HepG2 (cell line): Measurements from ENCODE around the gene PARP6. TPM values are rescaled to one million over a fixed set of nuclear protein-coding genes. Genes with fewer than 3 reads are reported as not detected.

Source experiments
- ATAC-seq: fragments of 200-7000 bp; cut with Tn5 transposase; 3 replicates; pipeline ENCODE4 v1.9.1; 2020; ENCODE audit warnings: mild to moderate bottlenecking, moderate library complexity
- BruUV-seq: library from RNA; stranded (reverse); fragments of 400-500 nt; replicated peaks from 2 replicates; lab custom pipeline; 2021; lab: Mats Ljungman, UMichigan
- CTCF ChIA-PET: fragments of 300-600 bp; formaldehyde crosslinking; extraction: SDS; loops from one replicate; lab custom pipeline; 2021; ENCODE audit warnings: low total read pairs, inconsistent platforms, low intra/inter-chr PET ratio; lab: Yijun Ruan, JAX
- POLR2A ChIA-PET: fragments of 350-600 bp; sonication (Branson Sonifier 250); formaldehyde crosslinking; loops from one replicate; lab custom pipeline; 2020; ENCODE audit warnings: antibody characterized with exemption, inconsistent platforms; lab: Yijun Ruan, JAX
- DNase-seq: peaks from one replicate; pipeline ENCODE4 v3.0.0-alpha.2; 2015; ENCODE audit warnings: low spot score
- FAIRE-seq: peaks from 3 replicates; lab custom pipeline; 2011; peaks lifted over from hg19 to GRCh38; lab: Jason Lieb, UNC
- H2AFZ ChIP-seq: one replicate; pipeline ENCODE4 v1.6.1; 2011; ENCODE audit warnings: low read length, inconsistent platforms
- H3K27ac ChIP-seq: fragments of 300-600 bp; 3 replicates; pipeline ENCODE4 v1.8.0; 2011; ENCODE audit warnings: mixed run types, mild to moderate bottlenecking, mixed read lengths, low read length, inconsistent platforms; ENCODE audit not compliant: insufficient read depth; ENCODE audit errors: extremely low read length
- H3K27me3 ChIP-seq, 2 experiments: fragments of 200-600 bp in 1 of 2; 2 replicates in 1 of 2; 3 replicates in 1 of 2; pipeline versions ENCODE4 v1.6.0 to v1.8.0; 2011; ENCODE audit warnings: low read length in 2 of 2, mild to moderate bottlenecking in 2 of 2, moderate library complexity in 2 of 2, inconsistent platforms in 1 of 2; ENCODE audit not compliant: insufficient read depth in 2 of 2, control insufficient read depth in 1 of 2
- H3K36me3 ChIP-seq, 2 experiments: fragments of 200-600 bp in 1 of 2; replicated peaks in 1 of 2; 2 replicates in 1 of 2; 3 replicates in 1 of 2; pipeline versions ENCODE4 v1.5.1 to v1.8.0; 2011; ENCODE audit warnings: low read length in 2 of 2, inconsistent platforms in 1 of 2; ENCODE audit not compliant: insufficient read depth in 2 of 2, control insufficient read depth in 1 of 2
- H3K4me1 ChIP-seq: 2 replicates; pipeline ENCODE4 v1.5.1; 2012; ENCODE audit warnings: low read length, inconsistent platforms; ENCODE audit not compliant: insufficient read depth
- H3K4me2 ChIP-seq: 2 replicates; pipeline ENCODE4 v1.6.0; 2011; ENCODE audit warnings: low read depth, low read length, inconsistent platforms
- H3K4me3 ChIP-seq, 3 experiments: fragments of 200-600 bp in 1 of 3; sonication (generic), shearing (Covaris generic) in 1 of 3; replicated peaks in 1 of 3; 2 replicates each; pipeline ENCODE4 v1.5.1; 2011 to 2016; ENCODE audit warnings: low read length in 3 of 3, inconsistent platforms in 2 of 3, low read depth in 2 of 3, mild to moderate bottlenecking in 2 of 3, control low read depth in 1 of 3, mixed read lengths in 1 of 3; ENCODE audit not compliant: insufficient read depth in 1 of 3
- H3K79me2 ChIP-seq: one replicate; pipeline ENCODE4 v1.6.1; 2011; ENCODE audit warnings: low read length, inconsistent platforms; ENCODE audit not compliant: insufficient read depth
- H3K9ac ChIP-seq: 2 replicates; pipeline ENCODE4 v1.6.0; 2011; ENCODE audit warnings: mild to moderate bottlenecking, low read depth, low read length, inconsistent platforms; ENCODE audit not compliant: insufficient read depth
- H3K9me3 ChIP-seq: 2 replicates; pipeline ENCODE4 v1.5.1; 2012; ENCODE audit warnings: mild to moderate bottlenecking, low read length
- H4K20me1 ChIP-seq: 2 replicates; pipeline ENCODE4 v1.6.0; 2011; ENCODE audit warnings: inconsistent platforms, mild to moderate bottlenecking, low read length, moderate library complexity; ENCODE audit not compliant: insufficient read depth
- AGO2 ChIP-seq: fragments of 200-400 bp; formaldehyde crosslinking; optimal IDR thresholded peaks from 2 replicates; pipeline ENCODE3; 2017; ENCODE audit warnings: mild to moderate bottlenecking, low read depth, low read length, moderate library complexity
- GABPA ChIP-seq, 2 experiments: IDR thresholded peaks; 2 replicates each; pipeline ENCODE4 v1.6.1; 2011 to 2016; ENCODE audit warnings: low read depth in 2 of 2, low read length in 1 of 2, missing biosample characterization in 1 of 2, missing genetic modification characterization in 1 of 2
- IKZF1 ChIP-seq: fragments of 450-650 bp; IDR thresholded peaks from 2 replicates; pipeline ENCODE4 v1.7.1; 2016
- RCOR2 ChIP-seq: IDR thresholded peaks from 2 replicates; pipeline ENCODE4 v1.6.1; 2016; ENCODE audit warnings: missing biosample characterization, missing genetic modification reagents
- SRSF4 ChIP-seq: fragments of 200-400 bp; formaldehyde crosslinking; IDR thresholded peaks from one replicate; pipeline ENCODE4 v1.6.1; 2018; ENCODE audit warnings: mild to moderate bottlenecking, low read depth, low read length, moderate library complexity; ENCODE audit not compliant: poor library complexity, severe bottlenecking
- SYNCRIP ChIP-seq: fragments of 200-400 bp; formaldehyde crosslinking; IDR thresholded peaks from 2 replicates; pipeline ENCODE4 v1.6.1; 2018; ENCODE audit warnings: mild to moderate bottlenecking, low read depth, low read length; ENCODE audit not compliant: insufficient read depth
- ZFYVE20 ChIP-seq: sonication (generic); formaldehyde crosslinking; IDR thresholded peaks from 2 replicates; pipeline ENCODE4 v1.8.0; 2023; ENCODE audit warnings: low read depth, mild to moderate bottlenecking, moderate library complexity, missing genetic modification reagents, borderline replicate concordance
- WGBS: methylation state at CpG from one replicate; pipeline ENCODE4 v1.1.6; 2017; ENCODE audit warnings: low lambda C conversion rate; 5-methylcytosine and 5-hydroxymethylcytosine counted together
- in situ Hi-C: cut with HindIII; loops from 2 replicates; pipeline ENCODE4 v1.10.0; 2017; ENCODE audit warnings: low pct_unique_long_range_greater_than_20kb; ENCODE audit not compliant: extremely low pct_ligation_motif_present
- intact Hi-C: fragments of 100-400 bp; cut with micrococcal nuclease; formaldehyde crosslinking; loops from one replicate; pipeline ENCODE4 v1.10.0; 2022; ENCODE audit not compliant: unreplicated experiment
- polyA plus RNA-seq, 8 experiments: library from polyadenylated mRNA; depleted of rRNA in 3 of 8; stranded (reverse) in 7 of 8; unstranded in 1 of 8; fragments of >200 nt; fragmentation: Illumina TruSeq in 4 of 8; extraction: Trizol in 4 of 8; gene quantifications; 2 replicates each; pipeline versions ENCODE4 v1.2.1 to v1.2.3, GENCODE V29; 2011 to 2016; ENCODE audit warnings: low read depth in 4 of 8, missing spikeins in 1 of 8, mixed read lengths in 1 of 8; ENCODE audit not compliant: insufficient read depth in 1 of 8
- total RNA-seq, 5 experiments: library from RNA; depleted of rRNA; stranded (reverse); fragments of >200 nt; fragmentation: Illumina TruSeq; extraction: Trizol; gene quantifications; 2 replicates each; pipeline ENCODE4 v1.2.3, GENCODE V29; 2016; ENCODE audit warnings: low read depth in 1 of 5
- TF ChIP-seq, protein P1 (sequence below): sonication (generic); formaldehyde crosslinking; IDR thresholded peaks from 2 replicates; pipeline ENCODE4 v1.8.1; 2023; ENCODE audit warnings: missing genetic modification reagents, mild to moderate bottlenecking, borderline replicate concordance
- TF ChIP-seq, protein P2 (sequence below), 2 experiments: IDR thresholded peaks; 2 replicates each; pipeline ENCODE4 v1.6.1; 2011 to 2012; ENCODE audit warnings: low read length in 2 of 2, borderline replicate concordance in 1 of 2, low read depth in 1 of 2, mild to moderate bottlenecking in 1 of 2, moderate library complexity in 1 of 2

PARP6 gene
- total and polyA plus RNA-seq, 2 of the 13 experiments (the other 11 are each of a cell fraction or from before 2014, with no cell fraction given), result 0.22 to 0.87 TPM

DNA sequence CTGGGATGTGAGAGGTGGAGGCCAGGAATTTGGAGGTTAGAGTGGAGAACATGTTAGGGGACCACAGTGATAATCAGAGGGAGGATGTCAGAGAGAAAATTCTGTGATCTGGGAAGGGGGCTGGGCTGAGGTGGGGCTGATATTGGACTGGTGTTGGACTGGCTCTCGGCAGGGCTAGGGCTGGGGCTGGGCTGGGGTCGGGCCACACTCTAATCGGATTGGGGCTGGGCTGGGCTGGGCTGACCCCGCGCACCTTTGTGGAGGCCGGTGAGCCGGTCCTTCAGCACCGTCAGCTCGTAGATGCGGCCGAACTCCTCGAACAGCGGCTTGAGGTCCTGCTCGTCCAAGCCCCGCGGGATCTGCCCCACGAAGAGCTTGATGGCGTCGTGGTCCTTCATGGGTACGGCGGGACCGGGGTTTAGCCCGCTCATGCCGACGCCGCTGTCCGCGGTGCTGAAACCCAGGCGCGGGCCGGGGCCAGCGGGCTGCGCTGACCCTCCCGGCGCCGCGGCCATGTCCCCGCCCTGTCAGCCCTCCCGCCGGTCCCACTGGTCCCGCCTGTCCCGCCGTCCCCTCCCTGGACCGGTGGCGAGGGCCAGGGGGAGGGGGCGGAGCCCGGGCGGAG lies 47.1 kb upstream of the PARP6 start:
- Histone ChIP-seq H3K4me2 (no peak overlapping the region), H3K4me3 (no peak overlapping the region), H3K79me2 (no peaks in the 10 kb centered on the region), H3K9ac (no peak overlapping the region)
- 97% methylated on average over 39 of the region's 48 CpGs for WGBS
- ATAC-seq, result no peak; the same call in 2 of the 3 replicates
- in situ Hi-C loops, result no loop called here
- intact Hi-C loops, result no loop called here
- TF ChIP-seq, protein P1, sequence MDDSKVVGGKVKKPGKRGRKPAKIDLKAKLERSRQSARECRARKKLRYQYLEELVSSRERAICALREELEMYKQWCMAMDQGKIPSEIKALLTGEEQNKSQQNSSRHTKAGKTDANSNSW (CRISPR knock-in tag), result no peak
- TF ChIP-seq RCOR2 (CRISPR knock-in tag) (no peak), GABPA (IDR thresholded peaks at IDR 0.05; ENCODE audit: low read depth, low read length) (no peak), GABPA (CRISPR knock-in tag; IDR thresholded peaks at IDR 0.05; ENCODE audit: low read depth) (no peak), IKZF1 (no peak), SYNCRIP (no peak), ZFYVE20 (CRISPR knock-in tag) (no peak), SRSF4 (no peak), AGO2 (peak; percentile 25)
- TF ChIP-seq, protein P2, sequence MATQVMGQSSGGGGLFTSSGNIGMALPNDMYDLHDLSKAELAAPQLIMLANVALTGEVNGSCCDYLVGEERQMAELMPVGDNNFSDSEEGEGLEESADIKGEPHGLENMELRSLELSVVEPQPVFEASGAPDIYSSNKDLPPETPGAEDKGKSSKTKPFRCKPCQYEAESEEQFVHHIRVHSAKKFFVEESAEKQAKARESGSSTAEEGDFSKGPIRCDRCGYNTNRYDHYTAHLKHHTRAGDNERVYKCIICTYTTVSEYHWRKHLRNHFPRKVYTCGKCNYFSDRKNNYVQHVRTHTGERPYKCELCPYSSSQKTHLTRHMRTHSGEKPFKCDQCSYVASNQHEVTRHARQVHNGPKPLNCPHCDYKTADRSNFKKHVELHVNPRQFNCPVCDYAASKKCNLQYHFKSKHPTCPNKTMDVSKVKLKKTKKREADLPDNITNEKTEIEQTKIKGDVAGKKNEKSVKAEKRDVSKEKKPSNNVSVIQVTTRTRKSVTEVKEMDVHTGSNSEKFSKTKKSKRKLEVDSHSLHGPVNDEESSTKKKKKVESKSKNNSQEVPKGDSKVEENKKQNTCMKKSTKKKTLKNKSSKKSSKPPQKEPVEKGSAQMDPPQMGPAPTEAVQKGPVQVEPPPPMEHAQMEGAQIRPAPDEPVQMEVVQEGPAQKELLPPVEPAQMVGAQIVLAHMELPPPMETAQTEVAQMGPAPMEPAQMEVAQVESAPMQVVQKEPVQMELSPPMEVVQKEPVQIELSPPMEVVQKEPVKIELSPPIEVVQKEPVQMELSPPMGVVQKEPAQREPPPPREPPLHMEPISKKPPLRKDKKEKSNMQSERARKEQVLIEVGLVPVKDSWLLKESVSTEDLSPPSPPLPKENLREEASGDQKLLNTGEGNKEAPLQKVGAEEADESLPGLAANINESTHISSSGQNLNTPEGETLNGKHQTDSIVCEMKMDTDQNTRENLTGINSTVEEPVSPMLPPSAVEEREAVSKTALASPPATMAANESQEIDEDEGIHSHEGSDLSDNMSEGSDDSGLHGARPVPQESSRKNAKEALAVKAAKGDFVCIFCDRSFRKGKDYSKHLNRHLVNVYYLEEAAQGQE (IDR thresholded peaks at IDR 0.05; ENCODE audit: borderline replicate concordance in 1 of 2, low read depth in 1 of 2, low read length in 2 of 2), result peak; percentile 65 to 84
- TF ChIP-seq, all 625 proteins: peak for 2
- no TSS peak for BruUV-seq
- Histone ChIP-seq H3K27me3 (no peaks in the 10 kb centered on the region), H3K27ac (no peak overlapping the region), H2AFZ (no peak overlapping the region), H3K9me3 (no peaks in the 10 kb centered on the region), H3K4me1 (peaks cover 7% of the 10 kb centered on the region; the same call in 1 of the 2 replicates), H3K36me3 (no peaks in the 10 kb centered on the region), H4K20me1 (no peaks in the 10 kb centered on the region)
- CTCF ChIA-PET, result no interaction called here
- POLR2A ChIA-PET, result no interaction called here
- no peak for FAIRE-seq
- no peak for DNase-seq
